ENCODE measurements around the gene PHLDA3.

GRCh38 chr1:201466492-201466891 lies 2.5 kb downstream of the PHLDA3 start:
- TF ChIP-seq, protein P1, sequence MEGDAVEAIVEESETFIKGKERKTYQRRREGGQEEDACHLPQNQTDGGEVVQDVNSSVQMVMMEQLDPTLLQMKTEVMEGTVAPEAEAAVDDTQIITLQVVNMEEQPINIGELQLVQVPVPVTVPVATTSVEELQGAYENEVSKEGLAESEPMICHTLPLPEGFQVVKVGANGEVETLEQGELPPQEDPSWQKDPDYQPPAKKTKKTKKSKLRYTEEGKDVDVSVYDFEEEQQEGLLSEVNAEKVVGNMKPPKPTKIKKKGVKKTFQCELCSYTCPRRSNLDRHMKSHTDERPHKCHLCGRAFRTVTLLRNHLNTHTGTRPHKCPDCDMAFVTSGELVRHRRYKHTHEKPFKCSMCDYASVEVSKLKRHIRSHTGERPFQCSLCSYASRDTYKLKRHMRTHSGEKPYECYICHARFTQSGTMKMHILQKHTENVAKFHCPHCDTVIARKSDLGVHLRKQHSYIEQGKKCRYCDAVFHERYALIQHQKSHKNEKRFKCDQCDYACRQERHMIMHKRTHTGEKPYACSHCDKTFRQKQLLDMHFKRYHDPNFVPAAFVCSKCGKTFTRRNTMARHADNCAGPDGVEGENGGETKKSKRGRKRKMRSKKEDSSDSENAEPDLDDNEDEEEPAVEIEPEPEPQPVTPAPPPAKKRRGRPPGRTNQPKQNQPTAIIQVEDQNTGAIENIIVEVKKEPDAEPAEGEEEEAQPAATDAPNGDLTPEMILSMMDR (IDR thresholded peaks at IDR 0.05; ENCODE audit: borderline replicate concordance, extremely low read depth, low read length, poor library complexity, severe bottlenecking): no peak
- no peak for TF ChIP-seq EZH2 (IDR thresholded peaks at IDR 0.05; ENCODE audit: borderline replicate concordance, low read depth, low read length, severe bottlenecking)

All from DND-41 (cell line).